Tongue (tissue), 2 donors: ENCODE data around the gene FMNL3. TPM values are rescaled to one million over a fixed set of nuclear protein-coding genes. Genes with fewer than 3 reads are reported as not detected.

Experiments used
- DNase-seq: peaks from one replicate; pipeline ENCODE4 v3.0.0-alpha.2; 2015
- total RNA-seq: library from RNA; depleted of rRNA; stranded (reverse); fragments of >200 nt; gene quantifications from one replicate; pipeline ENCODE4 v1.2.3, GENCODE V29; 2014

FMNL3 gene
- total RNA-seq, 1 donor from 2014 or later: 29.4 TPM

GRCh38 chr12:49649445-49649844 is 57.8 kb downstream of the FMNL3 start:
- DNase-seq: no peak

GRCh38 chr12:49648712-49649003 is 58.5 kb downstream of the FMNL3 start:
- no peak for DNase-seq

- DNase-seq: no peak
Measured at GRCh38 chr12:49647827-49648711, 59.1 kb downstream of the FMNL3 start.

- DNase-seq: no peak
Measured at GRCh38 chr12:49646871-49647654, 60.1 kb downstream of the FMNL3 start.

GRCh38 chr12:49646331-49646830 is 60.8 kb downstream of the FMNL3 start:
- no peak for DNase-seq

- DNase-seq: no peak
Measured at GRCh38 chr12:49645146-49646039, 61.8 kb downstream of the FMNL3 start.

- peak; percentile 91 for DNase-seq
Measured at GRCh38 chr12:49644620-49644994, 62.6 kb downstream of the FMNL3 start.

GRCh38 chr12:49643961-49644619 is 63.1 kb downstream of the FMNL3 start:
- DNase-seq: no peak

- no peak for DNase-seq
Measured at GRCh38 chr12:49643135-49643534, 64.1 kb downstream of the FMNL3 start.

GRCh38 chr12:49642370-49642802 is 64.8 kb downstream of the FMNL3 start:
- DNase-seq: no peak

- no peak for DNase-seq
Measured at GRCh38 chr12:49641748-49642369, 65.3 kb downstream of the FMNL3 start.

- DNase-seq: peak; percentile 80
Measured at GRCh38 chr12:49636979-49637755, 70.0 kb downstream of the FMNL3 start.

GRCh38 chr12:49636574-49636973 is 70.6 kb downstream of the FMNL3 start:
- DNase-seq: no peak

GRCh38 chr12:49635656-49636055 is 71.5 kb downstream of the FMNL3 start:
- no peak for DNase-seq

- no peak for DNase-seq
Measured at GRCh38 chr12:49635036-49635435, 72.2 kb downstream of the FMNL3 start.

- DNase-seq: no peak
Measured at GRCh38 chr12:49633703-49634345, 73.4 kb downstream of the FMNL3 start.

- no peak for DNase-seq
Measured at GRCh38 chr12:49632986-49633702, 74.1 kb downstream of the FMNL3 start.

GRCh38 chr12:49632401-49632800 is 74.8 kb downstream of the FMNL3 start:
- no peak for DNase-seq

- DNase-seq: no peak
Measured at GRCh38 chr12:49631336-49631907, 75.8 kb downstream of the FMNL3 start.
